HEK293T (cell line): ENCODE data around the gene SLC9A8.

Experiments used
- ELF4 ChIP-seq: fragments of 450-650 bp; IDR thresholded peaks from 2 replicates; pipeline ENCODE4 v1.6.1; 2017; ENCODE audit warnings: antibody characterized with exemption
- FOXK2 ChIP-seq: fragments of 450-650 bp; IDR thresholded peaks from 2 replicates; pipeline ENCODE4 v1.6.1; 2016; ENCODE audit warnings: mild to moderate bottlenecking

DNA sequence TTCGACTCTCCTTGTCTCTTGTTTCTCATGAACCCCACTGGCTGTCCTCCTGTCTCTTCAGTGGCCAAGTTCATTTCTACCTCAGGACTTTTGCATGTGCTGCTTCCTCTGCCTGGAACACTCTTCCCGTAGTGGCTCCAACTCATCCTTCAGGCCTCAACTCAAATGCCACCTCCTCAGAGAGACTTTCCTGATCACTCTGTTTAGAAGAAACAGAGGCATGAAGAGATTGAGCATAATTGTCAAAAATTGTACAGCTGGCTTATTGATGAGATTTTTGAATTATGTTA, 17.5 kb upstream of the SLC9A8 start:
- TF ChIP-seq ELF4: no peak
- no peak for TF ChIP-seq FOXK2
